ENCODE results near the gene NR4A2. TPM values are rescaled to one million over a fixed set of nuclear protein-coding genes. Genes with fewer than 3 reads are reported as not detected.
"Not testable (repeated sequence)": the region's sequence is repeated elsewhere in the genome, so short reads cannot be mapped to it uniquely, and the experiment has no call there.

NR4A2 gene
- polyA plus RNA-seq, 6 donors from 2014 or later, result 39.7 to 95.8 (median 56.0) TPM

DNA sequence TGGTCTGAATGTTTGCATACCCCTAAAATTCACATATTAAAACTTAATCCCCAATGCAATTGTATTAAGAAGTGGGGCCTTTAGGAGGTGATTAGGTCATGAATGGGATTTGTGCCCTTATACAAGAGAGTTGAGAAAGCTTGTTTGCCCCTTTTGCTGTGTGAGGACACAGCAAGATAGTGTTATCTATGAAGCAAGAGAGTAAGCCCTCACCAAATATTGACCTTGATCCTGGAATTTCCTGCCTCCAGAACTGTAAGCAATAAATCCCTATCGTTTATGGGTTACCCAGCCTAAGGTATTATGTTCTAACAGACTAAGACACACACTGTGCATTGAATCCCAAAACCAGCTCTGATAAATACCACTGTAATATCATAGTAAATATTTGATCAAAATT is 32.2 kb downstream of the NR4A2 start:
- Mint-ChIP-seq H3K27me3 (peaks cover 33 to 42% (median 42%) of the 10 kb centered on the region in 3 donors), H3K36me3 (peaks cover 3 to 7% of the 10 kb centered on the region in 2 donors), H3K4me3 (no peak overlapping the region), H3K4me1 (no peaks in the 10 kb centered on the region), H3K27ac (no peak overlapping the region), H3K9me3 (peaks cover 4 to 16% (median 5%) of the 10 kb centered on the region in 7 donors)
- no peak for ATAC-seq (ENCODE audit: low read depth in 2 of 2)
- no peak for DNase-seq

GRCh38 chr2:156294945-156295580 is 37.5 kb downstream of the NR4A2 start:
- DNase-seq, result no peak
- peaks cover 24 to 27% (median 24%) of the 10 kb centered on the region in 3 donors for H3K27me3 Mint-ChIP-seq
- H3K36me3 Mint-ChIP-seq, result peaks cover 2 to 4% of the 10 kb centered on the region in 2 donors
- H3K4me1 Mint-ChIP-seq, result no peaks in the 10 kb centered on the region
- ATAC-seq (ENCODE audit: low read depth in 2 of 2), result no peak
- no peak overlapping the region for H3K4me3 Mint-ChIP-seq
- peaks cover 0 to 12% (median 5%) of the 10 kb centered on the region in 7 donors for H3K9me3 Mint-ChIP-seq
- no peak overlapping the region for H3K27ac Mint-ChIP-seq

- not testable (repeated sequence) for ATAC-seq (ENCODE audit: low read depth in 2 of 2); H3K4me1 Mint-ChIP-seq; DNase-seq; H3K27ac Mint-ChIP-seq; H3K9me3 Mint-ChIP-seq; H3K36me3 Mint-ChIP-seq; H3K4me3 Mint-ChIP-seq
- peaks cover 7 to 13% (median 7%) of the 10 kb centered on the region in 3 donors for H3K27me3 Mint-ChIP-seq
Observed at GRCh38 chr2:156293382-156293781, 39.1 kb downstream of the NR4A2 start.

DNA sequence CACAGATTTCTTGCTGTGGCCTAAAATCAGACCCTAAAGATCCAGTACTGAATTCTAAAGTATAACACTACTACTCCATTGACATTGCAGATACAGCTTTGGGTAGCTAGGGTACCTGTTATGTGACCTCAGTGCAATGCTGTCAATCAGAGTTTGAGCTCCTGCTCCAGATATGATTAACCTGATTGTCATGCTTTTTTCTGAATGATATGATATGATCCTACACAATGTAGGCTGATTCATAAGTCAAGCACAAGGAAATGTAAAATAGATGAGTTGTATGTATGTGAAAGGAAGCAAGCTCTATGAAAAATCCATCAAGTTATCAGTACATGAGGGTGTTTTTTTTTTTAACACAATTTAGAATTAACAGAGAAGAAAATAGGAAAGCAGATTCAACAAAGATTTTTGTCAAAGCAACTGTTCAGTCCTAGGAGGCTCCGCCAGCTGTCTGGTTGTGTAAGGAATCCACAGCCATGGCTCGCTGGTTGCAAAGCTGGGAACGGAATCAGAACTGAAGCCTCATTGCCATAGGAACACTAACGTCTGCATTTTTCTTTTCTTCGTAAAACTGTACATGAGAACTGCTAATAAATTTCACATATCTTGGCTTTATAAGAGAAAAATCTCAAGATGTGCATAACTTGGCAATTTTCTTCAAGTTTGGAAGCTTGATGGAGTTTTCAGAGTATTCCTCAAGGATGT is 52.9 kb downstream of the NR4A2 start:
- no peaks in the 10 kb centered on the region for H3K36me3 Mint-ChIP-seq
- H3K4me3 Mint-ChIP-seq, result no peak overlapping the region
- peaks cover 8 to 26% (median 21%) of the 10 kb centered on the region in 3 donors for H3K27me3 Mint-ChIP-seq
- no peaks in the 10 kb centered on the region for H3K4me1 Mint-ChIP-seq
- DNase-seq (no peak), ATAC-seq (ENCODE audit: low read depth in 2 of 2) (no peak)
- H3K27ac Mint-ChIP-seq, result no peak overlapping the region
- H3K9me3 Mint-ChIP-seq, result no peaks in the 10 kb centered on the region

Other genes with a start within 250 kb of the NR4A2 start
- gene GPD2, start 103.7 kb upstream of the NR4A2 start, polyA plus RNA-seq (ENCODE audit: low read depth in 6 of 6), result 10 to 100 TPM in 1 of 6 donors, 1 to 10 TPM in 5; 5.8 to 11.4 (median 7.5) TPM

Data from naive B cell (primary cell).